AG04450 (cell line): ENCODE data around the gene BRWD1. TPM values are rescaled to one million over a fixed set of nuclear protein-coding genes. Genes with fewer than 3 reads are reported as not detected.

Experiments used
- CTCF ChIA-PET: fragments of 300-600, 350-600 bp; formaldehyde crosslinking; extraction: SDS; loops from one replicate; lab custom pipeline; 2022; ENCODE audit warnings: antibody characterized with exemption, inconsistent platforms; lab: Charles Lee
- POLR2A ChIA-PET: fragments of 350-600 bp; formaldehyde crosslinking; extraction: SDS; loops from one replicate; lab custom pipeline; 2021; ENCODE audit warnings: antibody characterized with exemption, inconsistent platforms; lab: Yijun Ruan, JAX
- DNase-seq: peaks from one replicate; pipeline ENCODE4 v3.0.0-alpha.2; 2011; ENCODE audit warnings: low read depth, low spot score
- H3K27ac ChIP-seq: one replicate; pipeline ENCODE4 v1.5.1; 2012; ENCODE audit warnings: low read depth, low read length, control low read depth
- H3K27me3 ChIP-seq: one replicate; pipeline ENCODE4 v1.6.0; 2012; ENCODE audit warnings: low read length; ENCODE audit not compliant: control insufficient read depth, insufficient read depth
- H3K4me3 ChIP-seq: 2 replicates; pipeline ENCODE4 v1.5.1; 2011; ENCODE audit warnings: mild to moderate bottlenecking, low read depth, low read length, control low read depth
- H3K9me3 ChIP-seq: 2 replicates; pipeline ENCODE4 v1.5.1; 2012; ENCODE audit warnings: low read length; ENCODE audit not compliant: control insufficient read depth, insufficient read depth
- CTCF ChIP-seq: IDR thresholded peaks from 2 replicates; pipeline ENCODE4 v1.5.1; 2011; ENCODE audit warnings: low read depth, low read length, control low read depth, inconsistent platforms
- polyA plus RNA-seq: library from polyadenylated mRNA; depleted of rRNA; stranded (reverse); fragments of >200 nt; gene quantifications from 2 replicates; pipeline ENCODE4 v1.2.3, GENCODE V29; 2011

The BRWD1 gene
- polyA plus RNA-seq, 1 experiment, result 19.7 TPM

DNA sequence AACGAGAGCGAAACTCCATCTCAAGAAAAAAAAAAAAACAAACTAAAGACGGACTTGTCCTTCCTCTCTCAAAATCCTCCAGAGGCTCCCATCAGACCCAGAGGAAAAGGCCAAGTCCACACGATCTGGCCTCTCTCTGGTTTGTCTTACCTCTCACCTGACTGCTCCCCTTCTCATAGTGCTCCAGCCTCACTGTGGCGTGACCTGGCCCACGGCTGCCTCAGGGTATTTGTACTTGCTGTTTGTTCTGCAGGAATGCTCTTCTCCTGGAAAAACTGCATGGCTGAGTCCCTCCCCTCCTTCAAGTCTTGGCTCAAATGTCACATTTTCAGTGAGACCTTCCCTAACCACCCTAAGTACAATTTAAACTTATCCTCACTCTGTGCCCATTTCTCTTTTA, 8.0 kb upstream of the BRWD1 start:
- CTCF ChIA-PET, result interaction anchor here (1.0 kb wide), 1 partner anchor 120 kb away, joined by 12 read pairs; no protein-coding TSS in a partner anchor
- POLR2A ChIA-PET, result no interaction called here
- no peaks in the 10 kb centered on the region for H3K27me3 ChIP-seq
- TF ChIP-seq CTCF, result no peak
- H3K4me3 ChIP-seq, result no peak overlapping the region
- DNase-seq, result no peak
- H3K9me3 ChIP-seq, result no peaks in the 10 kb centered on the region
- H3K27ac ChIP-seq, result peak overlapping the region; percentile 21

- POLR2A ChIA-PET, result interaction anchor here (0.7 to 1.4 kb wide), 3 partner anchors 10 to 30 kb away, joined by 3 to 7 read pairs (median 4); partner anchors contain the start of gene HMGN1
- CTCF ChIA-PET, result no interaction called here
- Histone ChIP-seq H3K27ac (peak overlapping the region; percentile 53), H3K27me3 (no peaks in the 10 kb centered on the region), H3K4me3 (no peak overlapping the region), H3K9me3 (no peaks in the 10 kb centered on the region)
- no peak for TF ChIP-seq CTCF
- DNase-seq, result no peak
Measured at GRCh38 chr21:39319814-39320332, 6.4 kb upstream of the BRWD1 start.

DNA sequence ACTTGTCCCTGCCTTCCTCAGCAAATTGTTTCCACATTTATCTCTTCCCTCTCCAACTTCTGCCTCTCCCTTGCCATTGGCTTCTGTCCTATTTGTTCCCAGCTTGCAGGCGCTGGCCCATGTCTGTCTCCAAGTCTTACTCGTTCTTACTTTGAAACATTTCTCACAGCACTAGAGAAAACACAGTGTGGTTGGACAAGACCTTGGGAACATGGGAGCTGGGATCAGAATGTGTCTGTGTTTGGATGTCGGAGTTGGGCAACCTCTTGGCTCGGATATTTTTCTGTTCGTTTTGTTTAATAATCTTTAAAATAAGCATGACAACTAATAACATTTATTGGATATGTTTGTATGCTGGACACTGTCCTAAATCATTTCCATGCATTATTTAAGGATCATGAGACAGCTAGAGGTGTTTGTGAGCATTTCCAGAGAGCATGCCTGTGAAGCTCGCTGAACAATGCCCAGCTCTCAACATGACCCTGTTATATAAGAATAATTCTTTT, 5.9 kb upstream of the BRWD1 start:
- peak; percentile 34 for DNase-seq
- POLR2A ChIA-PET, result interaction anchor here (1.1 to 1.4 kb wide), 2 partner anchors 11 to 29 kb away, joined by 3 to 7 read pairs; partner anchors contain the start of gene HMGN1
- CTCF ChIA-PET, result no interaction called here

DNA sequence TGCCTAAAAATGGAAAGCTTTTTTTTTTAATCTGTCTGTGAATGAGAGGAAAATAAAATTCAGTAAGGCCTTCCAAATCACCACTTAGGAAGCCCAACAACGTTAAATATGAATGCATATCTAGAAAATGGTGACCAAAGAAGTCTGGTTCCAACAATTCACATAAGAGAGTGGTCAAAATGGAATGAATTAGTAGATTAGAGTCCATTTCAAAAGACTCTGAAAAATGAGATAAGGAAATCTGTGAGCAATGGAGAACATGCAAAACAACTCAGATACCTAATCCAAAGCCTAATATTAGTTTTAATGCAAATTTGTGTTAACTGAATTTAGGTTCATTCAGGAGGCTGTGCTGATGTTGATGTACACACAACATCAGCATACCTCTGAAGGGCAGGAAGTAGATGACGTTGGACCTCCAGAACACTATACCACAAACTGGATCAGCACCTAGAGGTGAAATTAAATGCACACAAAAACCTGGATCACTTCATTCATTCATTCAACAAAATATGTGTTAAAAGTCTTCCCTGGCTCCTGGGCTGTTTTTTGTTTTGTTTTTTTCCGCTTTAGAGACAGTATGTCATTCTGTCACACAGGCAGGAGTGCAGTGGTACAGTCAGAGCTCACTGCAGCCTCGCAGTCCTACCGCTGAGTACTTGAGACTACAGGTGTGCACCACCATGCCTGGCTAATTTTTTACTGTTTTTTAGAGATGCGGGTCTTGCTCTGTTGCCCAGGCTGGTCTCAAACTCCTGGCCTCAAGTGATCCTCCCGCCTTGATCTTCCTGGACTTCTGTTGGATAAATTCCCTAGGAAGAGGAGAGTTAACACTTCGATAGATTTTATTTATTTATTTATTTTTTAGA, 4.9 kb upstream of the BRWD1 start:
- Histone ChIP-seq H3K27me3 (no peaks in the 10 kb centered on the region), H3K9me3 (no peaks in the 10 kb centered on the region; the same call in 1 of the 2 replicates), H3K4me3 (no peak overlapping the region), H3K27ac (no peak overlapping the region)
- TF ChIP-seq CTCF, result no peak
- POLR2A ChIA-PET, result interaction anchor here (0.7 to 1.4 kb wide), 2 partner anchors 15 to 30 kb away, joined by 3 to 7 read pairs; partner anchors contain the start of gene HMGN1
- CTCF ChIA-PET, result no interaction called here
- no peak for DNase-seq

More for the DNA sequence above, 5.9 kb upstream of the BRWD1 start:
- TF ChIP-seq CTCF, result no peak
- no peak overlapping the region for H3K4me3 ChIP-seq
- H3K9me3 ChIP-seq, result no peaks in the 10 kb centered on the region
- H3K27me3 ChIP-seq, result no peaks in the 10 kb centered on the region
- peak overlapping the region; percentile 53 for H3K27ac ChIP-seq
